Neural cell (in vitro differentiated cells): ENCODE data around the gene NPM1. TPM values are rescaled to one million over a fixed set of nuclear protein-coding genes. Genes with fewer than 3 reads are reported as not detected.

Experiments
- H2AFZ ChIP-seq: fragments of 200-600, 300-800 bp; sonication (generic), shearing (Covaris generic); 2 replicates; pipeline ENCODE4 v1.6.0; 2014; ENCODE audit warnings: low read depth, mild to moderate bottlenecking, antibody characterized with exemption, low read length, moderate library complexity
- H3F3A ChIP-seq: fragments of 200-600 bp; shearing (Covaris generic); 2 replicates; pipeline ENCODE4 v1.6.1; 2016; ENCODE audit warnings: mild to moderate bottlenecking, moderate library complexity, mixed read lengths, antibody characterized with exemption, low read length; ENCODE audit not compliant: insufficient read depth, poor library complexity, severe bottlenecking
- H3K27ac ChIP-seq: fragments of 200-600, 300-800 bp; sonication (generic), shearing (Covaris generic); 2 replicates; pipeline ENCODE4 v1.5.1; 2014; ENCODE audit warnings: mild to moderate bottlenecking, low read length, moderate library complexity
- H3K27me3 ChIP-seq: fragments of 300-800, 200-600 bp; sonication (generic), shearing (Covaris generic); 2 replicates; pipeline ENCODE4 v1.6.0; 2014; ENCODE audit warnings: mild to moderate bottlenecking, low read depth, low read length, moderate library complexity; ENCODE audit not compliant: insufficient read depth
- H3K36me3 ChIP-seq: fragments of 300-800, 200-600 bp; sonication (generic), shearing (Covaris generic); 2 replicates; pipeline ENCODE4 v1.5.1; 2014; ENCODE audit warnings: mild to moderate bottlenecking, antibody characterized with exemption, low read length, moderate library complexity; ENCODE audit not compliant: insufficient read depth
- H3K4me2 ChIP-seq: fragments of 300-800, 200-600 bp; sonication (generic), shearing (Covaris generic); 2 replicates; pipeline ENCODE4 v1.6.0; 2014; ENCODE audit warnings: mild to moderate bottlenecking, low read length
- H3K4me3 ChIP-seq: fragments of 300-800, 200-600 bp; sonication (generic), shearing (Covaris generic); 2 replicates; pipeline ENCODE4 v1.5.1; 2014; ENCODE audit warnings: mild to moderate bottlenecking, low read length, moderate library complexity
- H3K79me2 ChIP-seq: fragments of 200-600 bp; shearing (Covaris generic); replicated peaks from 2 replicates; pipeline ENCODE4 v1.6.0; 2014; ENCODE audit warnings: mild to moderate bottlenecking, low read length, moderate library complexity; ENCODE audit not compliant: insufficient read depth
- H3K9ac ChIP-seq: fragments of 300-800, 200-600 bp; sonication (generic), shearing (Covaris generic); 2 replicates; pipeline ENCODE4 v1.6.1; 2016; ENCODE audit warnings: mild to moderate bottlenecking, low read length, mixed read lengths
- H3K9me2 ChIP-seq: fragments of 200-600 bp; shearing (Covaris generic); 2 replicates; pipeline ENCODE4 v1.6.1; 2016; ENCODE audit warnings: mild to moderate bottlenecking, low read length, mixed read lengths; ENCODE audit not compliant: insufficient read depth
- H3K9me3 ChIP-seq: fragments of 200-600, 300-800 bp; sonication (generic), shearing (Covaris generic); 2 replicates; pipeline ENCODE4 v1.6.1; 2016; ENCODE audit warnings: mild to moderate bottlenecking, mixed run types, low read length, moderate library complexity, mixed read lengths
- H4K20me1 ChIP-seq: fragments of 200-600 bp; shearing (Covaris generic); 2 replicates; pipeline ENCODE4 v1.6.1; 2016; ENCODE audit warnings: mild to moderate bottlenecking, mixed run types; ENCODE audit not compliant: insufficient read depth
- CTCF ChIP-seq: fragments of 450-650 bp; IDR thresholded peaks from 2 replicates; pipeline ENCODE4 v1.5.1; 2014; ENCODE audit warnings: antibody characterized with exemption, mild to moderate bottlenecking, moderate library complexity; ENCODE audit not compliant: poor library complexity, severe bottlenecking
- EP300 ChIP-seq: fragments of 450-650 bp; conservative IDR thresholded peaks from 2 replicates; pipeline ENCODE4 v1.6.1; 2014; ENCODE audit warnings: antibody characterized with exemption, mild to moderate bottlenecking, moderate library complexity; ENCODE audit not compliant: poor library complexity, severe bottlenecking
- EZH2 ChIP-seq: fragments of 200-600, 300-800 bp; shearing (Covaris generic), sonication (generic); IDR thresholded peaks from 2 replicates; pipeline ENCODE4 v1.6.1; 2014; ENCODE audit warnings: antibody characterized with exemption, low read length, borderline replicate concordance, mild to moderate bottlenecking; ENCODE audit not compliant: insufficient read depth, poor library complexity, severe bottlenecking
- MXI1 ChIP-seq: fragments of 450-650 bp; conservative IDR thresholded peaks from 2 replicates; pipeline ENCODE4 v1.6.1; 2014; ENCODE audit warnings: antibody characterized with exemption, mild to moderate bottlenecking; ENCODE audit not compliant: poor library complexity, severe bottlenecking
- POLR2AphosphoS5 ChIP-seq: IDR thresholded peaks from 2 replicates; pipeline ENCODE4 v1.6.1; 2012
- RAD21 ChIP-seq: fragments of 450-650 bp; conservative IDR thresholded peaks from 2 replicates; pipeline ENCODE4 v1.6.1; 2014; ENCODE audit warnings: antibody characterized with exemption, mild to moderate bottlenecking, moderate library complexity
- REST ChIP-seq: IDR thresholded peaks from 2 replicates; pipeline ENCODE4 v1.6.1; 2012; ENCODE audit warnings: borderline replicate concordance
- SMC3 ChIP-seq: fragments of 450-650 bp; conservative IDR thresholded peaks from 2 replicates; pipeline ENCODE4 v1.6.1; 2014; ENCODE audit warnings: antibody characterized with exemption, mild to moderate bottlenecking, moderate library complexity; ENCODE audit not compliant: poor library complexity
- TAF1 ChIP-seq: IDR thresholded peaks from 2 replicates; pipeline ENCODE4 v1.6.1; 2012; ENCODE audit warnings: low read depth
- polyA plus RNA-seq: library from polyadenylated mRNA; depleted of rRNA; stranded (reverse); fragments of >200 nt; gene quantifications from 2 replicates; pipeline ENCODE4 v1.2.3, GENCODE V29; 2014

Gene NPM1
- polyA plus RNA-seq, 1 donor from 2014 or later: 1,141 TPM

DNA sequence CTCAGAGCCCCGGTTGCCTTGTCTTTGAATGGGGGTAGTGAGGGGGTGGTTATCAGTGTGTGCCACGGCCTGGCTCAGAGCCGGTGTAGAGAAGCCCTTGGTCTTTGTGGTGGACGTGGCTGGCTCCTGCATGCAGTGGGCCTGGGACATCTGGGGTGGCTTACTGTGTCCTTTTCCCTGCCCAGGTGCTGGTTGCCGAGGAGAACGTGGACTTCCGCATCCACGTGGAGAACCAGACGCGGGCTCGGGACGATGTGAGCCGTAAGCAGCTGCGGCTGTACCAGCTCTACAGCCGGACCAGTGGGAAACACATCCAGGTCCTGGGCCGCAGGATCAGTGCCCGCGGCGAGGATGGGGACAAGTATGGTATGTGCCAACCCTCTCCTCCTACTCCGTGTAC lies 48.3 kb downstream of the NPM1 start:
- Histone ChIP-seq H3K4me3 (no peak overlapping the region), H3F3A (no peaks in the 10 kb centered on the region), H3K27ac (no peak overlapping the region), H3K9me3 (no peaks in the 10 kb centered on the region), H3K79me2 (no peaks in the 10 kb centered on the region), H4K20me1 (no peaks in the 10 kb centered on the region), H3K9me2 (no peaks in the 10 kb centered on the region), H3K4me2 (no peak overlapping the region), H3K27me3 (no peaks in the 10 kb centered on the region), H2AFZ (no peak overlapping the region), H3K36me3 (no peaks in the 10 kb centered on the region), H3K9ac (no peak overlapping the region)
- TF ChIP-seq EP300: no peak
- no peak for TF ChIP-seq RAD21
- no peak for TF ChIP-seq TAF1
- TF ChIP-seq REST: no peak
- no peak for TF ChIP-seq POLR2AphosphoS5
- no peak for TF ChIP-seq CTCF
- TF ChIP-seq MXI1: no peak
- TF ChIP-seq SMC3: no peak
- TF ChIP-seq EZH2: no peak

DNA sequence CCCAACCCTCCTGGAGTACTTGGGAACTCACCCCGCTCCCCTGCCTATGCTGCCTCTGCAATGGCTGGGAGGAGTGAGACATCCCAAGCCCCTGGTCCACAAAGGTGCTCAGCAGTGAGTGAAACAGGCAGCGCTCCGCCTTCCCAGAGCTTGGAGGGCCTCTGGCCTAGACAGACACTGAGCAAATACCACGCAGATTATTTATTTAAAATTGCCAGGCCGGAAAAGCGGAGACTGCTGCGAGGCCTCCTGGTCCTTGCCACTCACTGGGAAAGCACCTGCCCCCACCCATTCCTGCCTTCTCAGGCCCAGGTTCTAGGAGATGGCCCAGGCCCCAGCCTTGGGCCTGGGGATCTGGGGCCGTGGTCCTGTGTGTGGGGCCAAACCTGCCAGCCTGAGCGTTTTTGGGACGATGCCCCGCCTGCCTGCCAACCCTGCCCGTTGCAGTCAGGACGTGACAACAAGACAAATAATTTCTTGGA lies 49.2 kb downstream of the NPM1 start:
- Histone ChIP-seq H3K79me2 (no peaks in the 10 kb centered on the region), H2AFZ (no peak overlapping the region), H3K9ac (no peak overlapping the region), H3K4me2 (no peak overlapping the region), H3K27me3 (no peaks in the 10 kb centered on the region), H4K20me1 (no peaks in the 10 kb centered on the region), H3K27ac (no peak overlapping the region), H3K4me3 (no peak overlapping the region), H3K9me3 (no peaks in the 10 kb centered on the region), H3K9me2 (no peaks in the 10 kb centered on the region), H3F3A (no peaks in the 10 kb centered on the region), H3K36me3 (no peaks in the 10 kb centered on the region)
- TF ChIP-seq RAD21 (no peak), EZH2 (no peak), SMC3 (no peak), POLR2AphosphoS5 (no peak), MXI1 (no peak), EP300 (no peak), REST (no peak), TAF1 (no peak), CTCF (no peak)
